Upper lobe of left lung (tissue), 6 donors: ENCODE results near the gene ARIH1. TPM values are rescaled to one million over a fixed set of nuclear protein-coding genes. Genes with fewer than 3 reads are reported as not detected.
"Not testable (repeated sequence)": the region's sequence is repeated elsewhere in the genome, so short reads cannot be mapped to it uniquely, and the experiment has no call there.

Experiments
- ATAC-seq, 2 donors: fragments of 200-7000 bp; cut with Tn5 transposase; one replicate each; pipeline ENCODE4 v1.9.1; 2022; ENCODE audit warnings: mild to moderate bottlenecking in 2 of 2, moderate library complexity in 2 of 2; ENCODE audit not compliant: low FRiP score in 2 of 2
- DNase-seq, 2 donors: peaks; one replicate each; pipeline ENCODE4 v3.0.0-alpha.2; 2019 to 2020
- H3K27ac ChIP-seq, 4 donors: fragments of 200-600 bp; sonication (generic); one replicate each; pipeline ENCODE4 v1.5.1; 2016 to 2019
- H3K27me3 ChIP-seq, 4 donors: fragments of 200-600 bp; sonication (generic); one replicate each; pipeline ENCODE4 v1.5.1; 2017 to 2019
- H3K36me3 ChIP-seq, 4 donors: fragments of 200-600 bp; sonication (generic); one replicate each; pipeline ENCODE4 v1.5.1; 2016 to 2019
- H3K4me1 ChIP-seq, 4 donors: fragments of 200-600 bp; sonication (generic); one replicate each; pipeline ENCODE4 v1.5.1; 2018 to 2019
- H3K4me3 ChIP-seq, 4 donors: fragments of 200-600 bp; sonication (generic); one replicate each; pipeline ENCODE4 v1.5.1; 2017 to 2019; ENCODE audit warnings: mild to moderate bottlenecking in 2 of 4, moderate library complexity in 1 of 4
- H3K9me3 ChIP-seq, 4 donors: fragments of 200-600 bp; sonication (generic); one replicate each; pipeline ENCODE4 v1.5.1; 2018 to 2019
- CTCF ChIP-seq, 6 experiments: fragments of 450-650 bp in 4 of 6; fragments of 200-600 bp in 2 of 6; sonication (generic) in 2 of 6; IDR thresholded peaks; one replicate each; pipeline ENCODE4 v1.5.1; 2016 to 2019; ENCODE audit warnings: antibody characterized with exemption in 6 of 6
- WGBS, 2 donors: methylation state at CpG; one replicate each; pipeline ENCODE4 v1.1.5; 2017 to 2018; 5-methylcytosine and 5-hydroxymethylcytosine counted together
- total RNA-seq, 6 donors: library from RNA; depleted of rRNA in 4 of 6; stranded (reverse); fragments of >200 nt in 4 of 6; gene quantifications; one replicate each; pipeline versions ENCODE4 v1.1.0 to v1.2.1, GENCODE V29; 2016 to 2021
- donor health status: DM: no; HTN: no; CAD: no; lungs with moderate emphysema.
- donor health status: DM: no; HTN: yes; CAD: no; lungs with severe emphysema.

The ARIH1 gene
- total RNA-seq, 6 donors from 2014 or later = 43.0 to 155 (median 85.4) TPM

GRCh38 chr15:72628249-72629067 lies 154.3 kb downstream of the ARIH1 start:
- not testable (repeated sequence) for H3K27me3 ChIP-seq, H3K36me3 ChIP-seq, ATAC-seq, H3K4me3 ChIP-seq, H3K9me3 ChIP-seq, H3K27ac ChIP-seq, H3K4me1 ChIP-seq
- 74 to 88% methylated on average over 5 to 11 of the region's 11 CpGs for WGBS, 2 donors
- DNase-seq = peak in 1 of 2 donors; percentile 40
- peak in 1 of 6 experiments; percentile 8 for TF ChIP-seq CTCF (IDR thresholded peaks at IDR 0.05)

- not testable (repeated sequence) for H3K4me1 ChIP-seq, DNase-seq, H3K36me3 ChIP-seq, H3K4me3 ChIP-seq, ATAC-seq, H3K27ac ChIP-seq, H3K9me3 ChIP-seq, H3K27me3 ChIP-seq
- 58 to 82% methylated on average over 2 to 7 of the region's 7 CpGs for WGBS, 2 donors
Measured at GRCh38 chr15:72629068-72629570, 155.0 kb downstream of the ARIH1 start.

GRCh38 chr15:72636519-72637282 lies 162.6 kb downstream of the ARIH1 start:
- ATAC-seq = peak; percentile 73 to 94
- H3K36me3 ChIP-seq, H3K9me3 ChIP-seq, H3K4me1 ChIP-seq, H3K27me3 ChIP-seq: not testable (repeated sequence)
- DNase-seq = peak; percentile 56 to 93
- WGBS, 2 donors = no CpG with 5 or more reads among the region's 43 CpGs
- Histone ChIP-seq H3K27ac (peak overlapping the region in 2 of 4 donors; percentile 48 to 49), H3K4me3 (peak overlapping the region in 3 of 4 donors; percentile 23 to 48 (median 44))

- H3K4me3 ChIP-seq, H3K4me1 ChIP-seq, H3K27me3 ChIP-seq, H3K9me3 ChIP-seq, H3K27ac ChIP-seq, DNase-seq, H3K36me3 ChIP-seq: not testable (repeated sequence)
- ATAC-seq = peak in 1 of 2 donors; percentile 5
- WGBS, 2 donors = no CpG with 5 or more reads among the region's 26 CpGs
Measured at GRCh38 chr15:72639759-72640483, 165.8 kb downstream of the ARIH1 start.

GRCh38 chr15:72642271-72642670 lies 168.1 kb downstream of the ARIH1 start:
- H3K27ac ChIP-seq, H3K4me1 ChIP-seq, H3K9me3 ChIP-seq, H3K4me3 ChIP-seq, H3K27me3 ChIP-seq, DNase-seq, H3K36me3 ChIP-seq, ATAC-seq: not testable (repeated sequence)
- WGBS, 2 donors = no CpG with 5 or more reads among the region's 2 CpGs

- WGBS, 2 donors = 60 to 74% methylated on average over 2 to 9 of the region's 10 CpGs
- H3K27ac ChIP-seq, H3K9me3 ChIP-seq, H3K4me3 ChIP-seq, H3K27me3 ChIP-seq, H3K36me3 ChIP-seq, DNase-seq, H3K4me1 ChIP-seq, ATAC-seq: not testable (repeated sequence)
Measured at GRCh38 chr15:72648631-72649253, 174.6 kb downstream of the ARIH1 start.

Other genes starting within 250 kb of the ARIH1 start
- 100 to 1,000 TPM; 278 to 569 (median 393) TPM for gene PKM, start 243.1 kb upstream of the ARIH1 start, total RNA-seq
- gene PARP6, start 201.8 kb upstream of the ARIH1 start, total RNA-seq = 100 to 1,000 TPM in 1 of 6 donors, 10 to 100 TPM in 5; 54.9 to 140 (median 71.4) TPM
- 10 to 100 TPM in 2 of 6 donors, 1 to 10 TPM in 2, under 1 TPM in 2; 0.61 to 29.3 (median 3.4) TPM for gene CELF6, start 154.2 kb upstream of the ARIH1 start, total RNA-seq
- gene HEXA, start 98.3 kb upstream of the ARIH1 start, total RNA-seq = 100 to 1,000 TPM in 5 of 6 donors, 10 to 100 TPM in 1; 80.5 to 256 (median 149) TPM
- not detected for gene TMEM202, start 76.0 kb upstream of the ARIH1 start, total RNA-seq
- not detected for gene GOLGA6B, start 180.4 kb downstream of the ARIH1 start, total RNA-seq
- not detected for gene HIGD2B, start 211.9 kb downstream of the ARIH1 start, total RNA-seq
- gene BBS4, start 211.9 kb downstream of the ARIH1 start, total RNA-seq = 10 to 100 TPM; 16.3 to 78.6 (median 27.7) TPM